KOPT-K1 (cell line): Measurements from ENCODE around the gene LCA5L.
"Not testable (repeated sequence)": the region's sequence is repeated elsewhere in the genome, so short reads cannot be mapped to it uniquely, and the experiment has no call there.

Experiments
- H3K27ac ChIP-seq: fragments of 200-600 bp; sonication (generic); 2 replicates; pipeline ENCODE4 v1.5.1; 2016; ENCODE audit warnings: antibody characterized with exemption, mild to moderate bottlenecking, low read depth, low read length; ENCODE audit not compliant: poor library complexity, severe bottlenecking
- H3K36me3 ChIP-seq: fragments of 200-600 bp; sonication (generic); 2 replicates; pipeline ENCODE4 v1.5.1; 2017; ENCODE audit warnings: antibody characterized with exemption, mild to moderate bottlenecking, low read length, moderate library complexity; ENCODE audit not compliant: insufficient read depth
- H3K9me3 ChIP-seq: fragments of 200-600 bp; sonication (generic); 2 replicates; pipeline ENCODE4 v1.5.1; 2017; ENCODE audit warnings: antibody characterized with exemption, low read length, mild to moderate bottlenecking; ENCODE audit not compliant: insufficient read depth, poor library complexity, severe bottlenecking

The LCA5L gene

GRCh38 chr21:39385299-39386145, 60.1 kb downstream of the LCA5L start:
- Histone ChIP-seq H3K36me3 (peaks cover 3% of the 10 kb centered on the region; the same call in 1 of the 2 replicates), H3K9me3 (no peaks in the 10 kb centered on the region), H3K27ac (no peak overlapping the region)

GRCh38 chr21:39384674-39385298, 60.8 kb downstream of the LCA5L start:
- Histone ChIP-seq H3K9me3 (no peaks in the 10 kb centered on the region), H3K27ac (no peak overlapping the region), H3K36me3 (no peaks in the 10 kb centered on the region)

- not testable (repeated sequence) for H3K9me3 ChIP-seq, H3K27ac ChIP-seq, H3K36me3 ChIP-seq
Measured at GRCh38 chr21:39382096-39382495, 63.5 kb downstream of the LCA5L start.

- Histone ChIP-seq H3K27ac (peak overlapping the region; percentile 52), H3K9me3 (no peaks in the 10 kb centered on the region), H3K36me3 (no peaks in the 10 kb centered on the region)
Measured at GRCh38 chr21:39381009-39381408, 64.6 kb downstream of the LCA5L start.

- no peaks in the 10 kb centered on the region for H3K9me3 ChIP-seq
- H3K27ac ChIP-seq, result peak overlapping the region; percentile 52
- no peaks in the 10 kb centered on the region for H3K36me3 ChIP-seq
Measured at GRCh38 chr21:39379986-39380891, 65.3 kb downstream of the LCA5L start.

- H3K27ac ChIP-seq, result no peak overlapping the region
- H3K9me3 ChIP-seq, result no peaks in the 10 kb centered on the region
- H3K36me3 ChIP-seq, result no peaks in the 10 kb centered on the region
Measured at GRCh38 chr21:39377444-39378050, 68.0 kb downstream of the LCA5L start.

GRCh38 chr21:39375446-39375845, 70.1 kb downstream of the LCA5L start:
- H3K36me3 ChIP-seq, result no peaks in the 10 kb centered on the region
- H3K27ac ChIP-seq, result no peak overlapping the region
- H3K9me3 ChIP-seq, result no peaks in the 10 kb centered on the region

- Histone ChIP-seq H3K36me3 (no peaks in the 10 kb centered on the region), H3K27ac (no peak overlapping the region), H3K9me3 (no peaks in the 10 kb centered on the region)
Measured at GRCh38 chr21:39374046-39374445, 71.5 kb downstream of the LCA5L start.

GRCh38 chr21:39373634-39374033, 71.9 kb downstream of the LCA5L start:
- no peak overlapping the region for H3K27ac ChIP-seq
- H3K9me3 ChIP-seq, result no peaks in the 10 kb centered on the region
- no peaks in the 10 kb centered on the region for H3K36me3 ChIP-seq

GRCh38 chr21:39369896-39370288, 75.7 kb downstream of the LCA5L start:
- not testable (repeated sequence) for H3K27ac ChIP-seq, H3K36me3 ChIP-seq
- H3K9me3 ChIP-seq, result peaks cover 13% of the 10 kb centered on the region

GRCh38 chr21:39367783-39368182, 77.8 kb downstream of the LCA5L start:
- Histone ChIP-seq H3K36me3 (no peaks in the 10 kb centered on the region), H3K9me3 (peaks cover 13% of the 10 kb centered on the region), H3K27ac (no peak overlapping the region)

GRCh38 chr21:39366563-39366962, 79.0 kb downstream of the LCA5L start:
- peaks cover 13% of the 10 kb centered on the region for H3K9me3 ChIP-seq
- no peaks in the 10 kb centered on the region for H3K36me3 ChIP-seq
- H3K27ac ChIP-seq, result no peak overlapping the region

GRCh38 chr21:39364949-39365348, 80.6 kb downstream of the LCA5L start:
- peaks cover 13% of the 10 kb centered on the region for H3K9me3 ChIP-seq

GRCh38 chr21:39363607-39364555, 81.7 kb downstream of the LCA5L start:
- H3K36me3 ChIP-seq, result no peaks in the 10 kb centered on the region
- H3K9me3 ChIP-seq, result peaks cover 13% of the 10 kb centered on the region
- no peak overlapping the region for H3K27ac ChIP-seq

More at GRCh38 chr21:39364949-39365348, 80.6 kb downstream of the LCA5L start:
- no peaks in the 10 kb centered on the region for H3K36me3 ChIP-seq
- H3K27ac ChIP-seq, result no peak overlapping the region
